HL-60 (cell line): Measurements from ENCODE around the gene FUT2.

Source experiments
- CTCF ChIP-seq: IDR thresholded peaks from one replicate; pipeline ENCODE4 v1.5.1; 2011; ENCODE audit warnings: low read length, control low read depth, inconsistent platforms; ENCODE audit not compliant: insufficient read depth
- GABPA ChIP-seq: IDR thresholded peaks from 2 replicates; pipeline ENCODE4 v1.6.1; 2012; ENCODE audit warnings: low read depth
- REST ChIP-seq: IDR thresholded peaks from 2 replicates; pipeline ENCODE4 v1.6.1; 2012; ENCODE audit warnings: low read depth; ENCODE audit not compliant: insufficient replicate concordance

GRCh38 chr19:48755084-48755641 lies 59.4 kb downstream of the FUT2 start, which contains the start of gene FGF21:
- no peak for TF ChIP-seq CTCF
- no peak for TF ChIP-seq REST
- TF ChIP-seq GABPA: no peak
